ENCODE data around the gene UGCG.
A peak's percentile ranks its signal among the peaks of the same experiment; 100 is the strongest.

UGCG gene

DNA sequence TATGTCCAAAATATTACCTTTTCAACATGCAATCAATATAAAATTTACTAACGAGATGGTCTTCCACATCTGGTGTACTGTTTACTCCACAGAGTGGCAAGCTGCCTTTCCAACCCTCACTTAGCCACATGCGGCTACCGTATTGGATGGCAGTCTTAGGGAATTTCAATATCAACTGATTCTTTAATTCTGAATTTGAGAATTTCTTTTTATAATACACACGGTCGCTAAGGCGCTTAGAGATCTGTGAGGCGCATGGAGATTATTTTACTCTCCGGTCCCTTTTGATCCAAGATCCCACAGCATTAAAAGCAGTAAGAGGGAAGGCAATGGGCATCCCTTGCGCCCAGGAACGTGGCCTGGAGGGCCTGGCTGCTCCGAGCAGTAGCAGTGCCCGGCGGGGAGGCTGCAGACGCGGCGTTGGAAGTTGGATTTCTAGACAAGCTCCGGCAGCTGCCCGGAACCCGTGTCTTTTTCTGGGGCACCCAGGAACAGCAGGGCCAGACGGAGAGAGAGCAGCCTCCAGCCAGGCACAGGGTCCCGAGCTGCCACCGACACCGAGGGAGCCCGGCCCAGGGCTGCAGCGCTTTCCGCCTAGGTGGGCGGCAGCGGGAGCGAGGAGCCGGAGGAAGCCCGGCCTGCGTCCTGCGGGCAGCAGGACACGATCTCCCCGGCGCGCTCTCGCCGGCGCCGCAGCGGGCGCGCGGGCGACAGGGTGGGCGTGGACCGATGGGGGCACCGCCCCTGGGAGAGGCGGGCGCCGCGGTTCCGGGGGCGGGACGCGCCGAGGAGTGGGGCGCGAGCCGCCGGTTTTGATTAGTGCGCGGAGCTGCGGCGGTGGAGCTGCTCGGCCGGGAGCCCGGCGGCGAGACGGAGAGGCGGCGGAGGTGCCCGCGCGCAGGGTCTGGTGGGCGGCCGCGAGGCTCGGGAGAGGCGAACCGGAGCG lies at the start of gene UGCG:
UGCG (plus strand) TSS at position 819 of the 946 bp plus-strand sequence. CDS start 402 bp downstream, outside the sequence.
- H3K4me3 ChIP-seq (ENCODE audit: low read depth, low read length): peak within 1 kb of the TSS; percentile 94
- TF ChIP-seq, protein P1, sequence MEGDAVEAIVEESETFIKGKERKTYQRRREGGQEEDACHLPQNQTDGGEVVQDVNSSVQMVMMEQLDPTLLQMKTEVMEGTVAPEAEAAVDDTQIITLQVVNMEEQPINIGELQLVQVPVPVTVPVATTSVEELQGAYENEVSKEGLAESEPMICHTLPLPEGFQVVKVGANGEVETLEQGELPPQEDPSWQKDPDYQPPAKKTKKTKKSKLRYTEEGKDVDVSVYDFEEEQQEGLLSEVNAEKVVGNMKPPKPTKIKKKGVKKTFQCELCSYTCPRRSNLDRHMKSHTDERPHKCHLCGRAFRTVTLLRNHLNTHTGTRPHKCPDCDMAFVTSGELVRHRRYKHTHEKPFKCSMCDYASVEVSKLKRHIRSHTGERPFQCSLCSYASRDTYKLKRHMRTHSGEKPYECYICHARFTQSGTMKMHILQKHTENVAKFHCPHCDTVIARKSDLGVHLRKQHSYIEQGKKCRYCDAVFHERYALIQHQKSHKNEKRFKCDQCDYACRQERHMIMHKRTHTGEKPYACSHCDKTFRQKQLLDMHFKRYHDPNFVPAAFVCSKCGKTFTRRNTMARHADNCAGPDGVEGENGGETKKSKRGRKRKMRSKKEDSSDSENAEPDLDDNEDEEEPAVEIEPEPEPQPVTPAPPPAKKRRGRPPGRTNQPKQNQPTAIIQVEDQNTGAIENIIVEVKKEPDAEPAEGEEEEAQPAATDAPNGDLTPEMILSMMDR (IDR thresholded peaks at IDR 0.05; ENCODE audit: borderline replicate concordance, insufficient read depth, low read depth, low read length): no peak

DNA sequence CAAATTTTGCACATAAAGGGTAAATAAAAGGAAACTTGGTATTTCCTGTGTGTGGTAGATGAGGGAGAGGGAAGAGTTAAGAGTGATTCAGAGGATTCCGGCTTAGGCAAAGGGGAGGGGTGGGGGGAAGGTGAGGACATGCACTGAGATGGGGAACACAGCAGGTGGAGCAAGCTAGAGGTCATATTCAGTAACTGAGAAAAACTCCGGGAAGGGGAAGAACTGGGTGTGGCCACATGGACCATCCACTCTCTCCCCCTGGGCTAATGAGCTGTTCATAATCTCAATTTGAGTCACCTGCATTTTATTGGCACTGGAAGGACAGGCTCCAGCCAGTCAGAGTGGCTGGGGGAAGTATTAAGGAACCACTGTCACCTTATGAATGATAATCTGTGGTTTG lies 45.1 kb upstream of the UGCG start:
- H3K4me3 ChIP-seq (ENCODE audit: low read depth, low read length): no peak overlapping the region
- TF ChIP-seq, protein P1 (IDR thresholded peaks at IDR 0.05; ENCODE audit: borderline replicate concordance, insufficient read depth, low read depth, low read length): no peak

DNA sequence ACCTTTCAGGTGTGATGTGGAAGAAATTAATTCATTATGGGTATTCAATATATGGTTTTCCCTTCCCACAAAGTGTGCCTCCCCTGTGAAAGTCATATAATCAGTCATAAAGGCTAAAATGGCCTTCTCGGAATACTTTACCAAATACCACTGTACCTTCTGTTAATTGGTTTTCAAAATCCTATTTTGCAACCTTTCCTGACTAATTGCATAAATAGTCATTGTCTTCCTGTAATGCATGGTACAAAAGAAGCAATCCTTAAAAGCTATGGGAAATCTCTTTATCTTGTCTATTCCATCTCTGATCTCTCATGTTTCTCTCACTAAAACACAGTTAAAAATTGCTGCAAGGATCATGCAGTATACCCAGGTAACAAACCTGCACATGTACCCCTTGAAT lies 44.3 kb upstream of the UGCG start:
- TF ChIP-seq, protein P1 (IDR thresholded peaks at IDR 0.05; ENCODE audit: borderline replicate concordance, insufficient read depth, low read depth, low read length): no peak
- H3K4me3 ChIP-seq (ENCODE audit: low read depth, low read length): no peak overlapping the region

DNA sequence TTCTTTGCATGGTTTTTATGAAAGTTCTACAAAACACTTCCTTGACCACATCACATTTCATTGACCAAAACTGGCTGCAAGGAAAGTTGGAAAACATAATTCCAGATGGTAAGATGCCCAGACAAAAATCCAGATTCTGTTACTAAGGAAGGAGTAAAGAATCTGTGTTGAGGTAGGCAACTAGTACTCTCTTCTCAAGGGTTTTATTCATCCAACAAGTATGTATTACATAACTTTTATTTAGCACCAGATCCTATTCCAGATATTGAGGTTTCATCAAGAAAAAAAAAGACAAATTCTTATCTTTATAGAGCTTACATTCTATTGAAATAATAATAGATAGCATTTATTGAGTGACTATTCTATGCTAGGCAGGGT lies 43.2 kb upstream of the UGCG start:
- TF ChIP-seq, protein P1 (IDR thresholded peaks at IDR 0.05; ENCODE audit: borderline replicate concordance, insufficient read depth, low read depth, low read length): no peak
- no peak overlapping the region for H3K4me3 ChIP-seq (ENCODE audit: low read depth, low read length)

DNA sequence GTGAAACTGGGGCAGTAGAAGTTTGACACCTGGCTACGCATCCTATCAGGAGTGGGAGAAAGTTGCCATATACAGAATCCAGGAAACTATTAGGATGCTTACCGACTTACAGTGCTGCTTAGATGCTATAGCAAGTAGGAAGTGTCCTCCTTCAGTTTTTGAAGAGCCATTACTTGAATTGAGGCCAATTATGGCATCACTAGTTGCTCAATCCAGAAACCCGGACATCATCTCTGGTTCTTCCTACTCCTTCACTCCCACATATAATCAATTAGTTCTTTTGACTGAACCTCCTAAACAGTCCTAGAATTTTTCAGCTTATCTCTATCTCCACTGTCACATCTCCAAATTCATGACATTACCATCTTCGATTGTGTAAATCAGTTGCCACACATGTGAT lies 41.8 kb upstream of the UGCG start:
- H3K4me3 ChIP-seq (ENCODE audit: low read depth, low read length): no peak overlapping the region
- TF ChIP-seq, protein P1 (IDR thresholded peaks at IDR 0.05; ENCODE audit: borderline replicate concordance, insufficient read depth, low read depth, low read length): no peak

DNA sequence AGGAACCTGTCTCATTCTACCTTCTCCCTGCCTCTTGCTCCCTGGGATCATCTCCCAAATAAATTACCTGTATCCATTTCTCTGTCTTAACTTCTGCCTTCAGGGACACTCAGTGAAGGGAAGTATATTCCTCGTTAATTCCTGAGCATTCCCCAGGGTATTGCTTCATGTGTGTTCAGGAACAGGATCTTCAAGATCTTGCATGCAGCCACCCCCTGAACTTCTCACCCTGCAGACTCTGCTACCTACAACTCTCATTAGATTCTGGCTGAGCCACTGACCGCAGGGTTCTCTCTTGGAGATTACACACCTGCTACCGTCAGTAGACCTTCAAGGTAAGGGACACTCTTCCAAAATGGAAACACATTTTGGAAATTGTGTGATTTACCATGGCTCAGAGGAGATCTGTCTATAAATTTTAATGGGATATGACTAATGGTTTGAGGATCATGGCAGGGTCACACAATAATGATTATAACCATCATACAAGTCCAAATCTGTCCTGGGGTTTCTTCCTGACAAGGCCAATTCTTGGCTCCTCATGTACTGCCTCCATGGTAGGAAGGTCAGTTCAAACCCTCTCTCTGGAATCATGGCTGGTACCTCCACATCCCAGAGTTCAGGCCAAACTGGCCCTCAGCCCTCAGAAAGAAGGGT lies 38.9 kb upstream of the UGCG start:
- no peak overlapping the region for H3K4me3 ChIP-seq (ENCODE audit: low read depth, low read length)
- TF ChIP-seq, protein P1 (IDR thresholded peaks at IDR 0.05; ENCODE audit: borderline replicate concordance, insufficient read depth, low read depth, low read length): no peak
